Mesendoderm (in vitro differentiated cells): ENCODE data around the gene IL23R.

Source experiments
- DNase-seq: peaks from one replicate; pipeline ENCODE4 v3.0.0; 2013
- H2AK5ac ChIP-seq: 2 replicates; pipeline ENCODE4 v1.6.1; 2013; ENCODE audit warnings: low read length, inconsistent platforms
- H2BK120ac ChIP-seq: 2 replicates; pipeline ENCODE4 v1.6.1; 2013; ENCODE audit warnings: low read depth, mild to moderate bottlenecking, low read length, moderate library complexity, mixed read lengths
- H2BK15ac ChIP-seq: replicated peaks from 2 replicates; pipeline ENCODE4 v1.6.1; 2013; ENCODE audit warnings: low read depth, mild to moderate bottlenecking, moderate library complexity
- H2BK5ac ChIP-seq: 2 replicates; pipeline ENCODE4 v1.6.1; 2013; ENCODE audit warnings: low read length, inconsistent platforms
- H3K18ac ChIP-seq: 2 replicates; pipeline ENCODE4 v1.6.1; 2013; ENCODE audit warnings: mild to moderate bottlenecking, low read length, mixed read lengths
- H3K23ac ChIP-seq: one replicate; pipeline ENCODE4 v1.6.1; 2013; ENCODE audit warnings: low read length
- H3K27ac ChIP-seq: 2 replicates; pipeline ENCODE4 v1.5.1; 2013; ENCODE audit warnings: low read depth, mild to moderate bottlenecking, inconsistent platforms, low read length, moderate library complexity
- H3K27me3 ChIP-seq: 2 replicates; pipeline ENCODE4 v1.6.1; 2013; ENCODE audit warnings: low read length, control low read depth, mild to moderate bottlenecking, inconsistent platforms; ENCODE audit not compliant: insufficient read depth, poor library complexity
- H3K36me3 ChIP-seq: 2 replicates; pipeline ENCODE4 v1.6.1; 2013; ENCODE audit warnings: low read length, inconsistent platforms; ENCODE audit not compliant: control insufficient read depth, insufficient read depth
- H3K4ac ChIP-seq: one replicate; pipeline ENCODE4 v1.6.1; 2013; ENCODE audit warnings: low read depth, mild to moderate bottlenecking, low read length, moderate library complexity
- H3K4me1 ChIP-seq: 2 replicates; pipeline ENCODE4 v1.6.1; 2013; ENCODE audit warnings: low read depth, low read length, inconsistent platforms; ENCODE audit not compliant: control insufficient read depth
- H3K4me2 ChIP-seq: 2 replicates; pipeline ENCODE4 v1.6.1; 2013; ENCODE audit warnings: low read length
- H3K4me3 ChIP-seq: 2 replicates; pipeline ENCODE4 v1.5.1; 2013; ENCODE audit warnings: mild to moderate bottlenecking, low read length
- H3K56ac ChIP-seq: one replicate; pipeline ENCODE4 v1.6.1; 2013; ENCODE audit warnings: low read length
- H3K79me1 ChIP-seq: 2 replicates; pipeline ENCODE4 v1.6.1; 2013; ENCODE audit warnings: low read length, inconsistent platforms
- H3K79me2 ChIP-seq: 2 replicates; pipeline ENCODE4 v1.6.1; 2013; ENCODE audit warnings: mild to moderate bottlenecking, low read length; ENCODE audit not compliant: control insufficient read depth, insufficient read depth
- H3K9ac ChIP-seq: 2 replicates; pipeline ENCODE4 v1.6.1; 2013; ENCODE audit warnings: low read length, inconsistent platforms
- H4K5ac ChIP-seq: one replicate; pipeline ENCODE4 v1.6.1; 2013; ENCODE audit warnings: low read length
- H4K8ac ChIP-seq: one replicate; pipeline ENCODE4 v1.6.1; 2013; ENCODE audit warnings: low read depth, mild to moderate bottlenecking, control low read depth, low read length, moderate library complexity
- WGBS: extraction: QIAGEN DNeasy Blood & Tissue Kit; methylation state at CpG from one replicate; pipeline ENCODE4 v1.1.7; 2013; ENCODE audit warnings: low lambda C conversion rate, missing lambda C conversion rate; ENCODE audit not compliant: insufficient coverage; ENCODE audit errors: extremely low coverage; 5-methylcytosine and 5-hydroxymethylcytosine counted together

The IL23R gene

GRCh38 chr1:67175530-67176087 is 9.4 kb downstream of the IL23R start:
- Histone ChIP-seq H3K36me3 (no peaks in the 10 kb centered on the region), H2BK120ac (no peak overlapping the region), H3K4ac (no peak overlapping the region), H3K4me1 (no peaks in the 10 kb centered on the region), H2AK5ac (no peak overlapping the region), H3K4me2 (no peak overlapping the region), H3K27ac (no peak overlapping the region), H2BK15ac (no peak overlapping the region), H3K27me3 (no peaks in the 10 kb centered on the region), H3K79me1 (no peaks in the 10 kb centered on the region), H3K56ac (no peak overlapping the region), H3K4me3 (no peak overlapping the region), H2BK5ac (no peak overlapping the region), H3K18ac (no peak overlapping the region), H3K9ac (no peak overlapping the region), H4K8ac (no peak overlapping the region), H4K5ac (no peak overlapping the region), H3K79me2 (no peaks in the 10 kb centered on the region), H3K23ac (no peak overlapping the region)
- WGBS: no CpG with 5 or more reads among the region's 3 CpGs
- no peak for DNase-seq

- Histone ChIP-seq H2BK5ac (no peak overlapping the region), H2BK120ac (no peak overlapping the region), H3K4me1 (no peaks in the 10 kb centered on the region), H3K27ac (no peak overlapping the region), H3K4me2 (no peak overlapping the region), H2AK5ac (no peak overlapping the region), H3K4ac (no peak overlapping the region), H3K27me3 (no peaks in the 10 kb centered on the region), H3K79me1 (no peaks in the 10 kb centered on the region), H3K56ac (no peak overlapping the region), H3K4me3 (no peak overlapping the region), H4K5ac (no peak overlapping the region), H3K36me3 (no peaks in the 10 kb centered on the region), H2BK15ac (no peak overlapping the region), H4K8ac (no peak overlapping the region), H3K18ac (no peak overlapping the region), H3K79me2 (no peaks in the 10 kb centered on the region), H3K9ac (no peak overlapping the region), H3K23ac (no peak overlapping the region)
- DNase-seq: no peak
- WGBS: no CpG with 5 or more reads among the region's 1 CpG
Measured at GRCh38 chr1:67184838-67185421, 18.7 kb downstream of the IL23R start.

- no peak overlapping the region for H2BK120ac ChIP-seq
- H3K18ac ChIP-seq: no peak overlapping the region
- H2AK5ac ChIP-seq: no peak overlapping the region
- H3K27ac ChIP-seq: no peak overlapping the region
- H4K8ac ChIP-seq: no peak overlapping the region
- H3K9ac ChIP-seq: no peak overlapping the region
- no peaks in the 10 kb centered on the region for H3K4me1 ChIP-seq
- H3K79me2 ChIP-seq: no peaks in the 10 kb centered on the region
- H3K36me3 ChIP-seq: no peaks in the 10 kb centered on the region
- H3K79me1 ChIP-seq: no peaks in the 10 kb centered on the region
- no peak overlapping the region for H3K4me2 ChIP-seq
- WGBS: no CpG with 5 or more reads among the region's 2 CpGs
- no peak overlapping the region for H2BK15ac ChIP-seq
- H3K27me3 ChIP-seq: no peaks in the 10 kb centered on the region
- no peak overlapping the region for H4K5ac ChIP-seq
- no peak overlapping the region for H2BK5ac ChIP-seq
- no peak overlapping the region for H3K56ac ChIP-seq
- DNase-seq: no peak
- no peak overlapping the region for H3K23ac ChIP-seq
- H3K4ac ChIP-seq: no peak overlapping the region
- H3K4me3 ChIP-seq: no peak overlapping the region
Measured at GRCh38 chr1:67188137-67188536, 21.9 kb downstream of the IL23R start.

DNA sequence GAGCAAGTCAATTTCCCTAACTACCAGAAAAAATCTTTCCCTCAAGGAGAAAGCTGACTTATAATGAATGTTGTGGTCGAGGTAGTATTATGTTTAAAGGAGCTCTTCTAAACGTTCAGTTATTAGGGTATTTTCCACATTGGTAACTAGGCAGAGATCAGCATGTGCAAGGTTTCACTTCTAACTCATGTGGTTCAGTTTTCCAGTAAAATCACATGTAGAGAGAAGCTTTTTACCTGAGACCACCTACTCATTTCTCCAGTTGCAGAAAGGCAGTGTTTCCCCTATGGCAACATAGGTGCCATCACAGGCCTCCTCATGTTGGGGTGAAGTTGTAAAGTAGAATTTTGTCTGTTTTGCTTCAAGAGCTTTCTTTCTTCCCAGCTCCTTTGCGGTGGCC is 23.7 kb downstream of the IL23R start:
- no peak overlapping the region for H3K9ac ChIP-seq
- no peak overlapping the region for H3K4ac ChIP-seq
- H2BK15ac ChIP-seq: no peak overlapping the region
- H3K4me2 ChIP-seq: no peak overlapping the region
- no peak overlapping the region for H3K4me3 ChIP-seq
- H3K23ac ChIP-seq: no peak overlapping the region
- H4K8ac ChIP-seq: no peak overlapping the region
- H3K18ac ChIP-seq: no peak overlapping the region
- no peak overlapping the region for H3K56ac ChIP-seq
- no peaks in the 10 kb centered on the region for H3K36me3 ChIP-seq
- no peak overlapping the region for H2BK5ac ChIP-seq
- no peak overlapping the region for H2AK5ac ChIP-seq
- no peaks in the 10 kb centered on the region for H3K4me1 ChIP-seq
- no peaks in the 10 kb centered on the region for H3K27me3 ChIP-seq
- no peak overlapping the region for H3K27ac ChIP-seq
- no peaks in the 10 kb centered on the region for H3K79me1 ChIP-seq
- H4K5ac ChIP-seq: no peak overlapping the region
- H2BK120ac ChIP-seq: no peak overlapping the region
- no peak for DNase-seq
- H3K79me2 ChIP-seq: no peaks in the 10 kb centered on the region
- WGBS: no CpG with 5 or more reads among the region's 3 CpGs

GRCh38 chr1:67190410-67190809 is 24.2 kb downstream of the IL23R start:
- H3K23ac ChIP-seq: no peak overlapping the region
- H3K27ac ChIP-seq: no peak overlapping the region
- H3K79me1 ChIP-seq: no peaks in the 10 kb centered on the region
- DNase-seq: no peak
- no peak overlapping the region for H3K4me3 ChIP-seq
- H3K27me3 ChIP-seq: no peaks in the 10 kb centered on the region
- H4K5ac ChIP-seq: no peak overlapping the region
- no peaks in the 10 kb centered on the region for H3K79me2 ChIP-seq
- H2BK15ac ChIP-seq: no peak overlapping the region
- H2AK5ac ChIP-seq: no peak overlapping the region
- no peak overlapping the region for H2BK5ac ChIP-seq
- no peak overlapping the region for H2BK120ac ChIP-seq
- no peak overlapping the region for H3K4ac ChIP-seq
- H3K4me1 ChIP-seq: no peaks in the 10 kb centered on the region
- H3K4me2 ChIP-seq: no peak overlapping the region
- H4K8ac ChIP-seq: no peak overlapping the region
- H3K56ac ChIP-seq: no peak overlapping the region
- no peak overlapping the region for H3K9ac ChIP-seq
- no peaks in the 10 kb centered on the region for H3K36me3 ChIP-seq
- no peak overlapping the region for H3K18ac ChIP-seq
- WGBS: no CpG with 5 or more reads among the region's 2 CpGs

DNA sequence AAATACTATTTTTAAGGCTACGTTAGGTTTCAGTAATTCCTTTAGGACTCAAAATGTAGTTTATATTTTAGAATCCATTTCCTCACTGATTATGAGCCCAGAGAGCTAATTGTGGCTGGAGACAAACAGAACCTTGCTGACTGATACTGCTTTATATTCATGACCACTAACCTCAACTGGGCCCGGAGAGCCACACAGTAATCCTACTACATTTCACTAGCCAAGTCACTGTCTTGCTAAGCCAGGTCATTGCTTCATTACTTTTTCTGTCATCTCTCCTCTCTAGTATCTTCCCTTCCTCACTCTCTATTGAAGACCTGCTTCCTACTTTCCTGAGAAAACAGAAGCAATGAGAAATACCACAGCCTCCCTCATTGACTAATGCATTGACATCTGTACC is 24.7 kb downstream of the IL23R start:
- Histone ChIP-seq H4K8ac (no peak overlapping the region), H3K27ac (no peak overlapping the region), H2BK120ac (no peak overlapping the region), H3K9ac (no peak overlapping the region), H3K79me2 (no peaks in the 10 kb centered on the region), H3K27me3 (no peaks in the 10 kb centered on the region), H3K4ac (no peak overlapping the region), H4K5ac (no peak overlapping the region), H3K4me1 (no peaks in the 10 kb centered on the region), H3K4me2 (no peak overlapping the region), H2BK15ac (no peak overlapping the region), H2AK5ac (no peak overlapping the region), H3K18ac (no peak overlapping the region), H3K56ac (no peak overlapping the region), H3K79me1 (no peaks in the 10 kb centered on the region), H2BK5ac (no peak overlapping the region), H3K4me3 (no peak overlapping the region), H3K23ac (no peak overlapping the region), H3K36me3 (no peaks in the 10 kb centered on the region)
- no CpG with 5 or more reads among the region's 2 CpGs for WGBS
- no peak for DNase-seq
